Stimulated activated CD8-positive, alpha-beta memory T cell treated with anti-CD3 and anti-CD28 coated beads, Interleukin-4, amount 100 ng/mL, for 48 hours (primary cell): Measurements from ENCODE around the gene AIRE.
"Not testable (repeated sequence)": the region's sequence is repeated elsewhere in the genome, so short reads cannot be mapped to it uniquely, and the experiment has no call there.

Experiments
- DNase-seq: peaks from one replicate; pipeline ENCODE4 v3.0.0-alpha.2; 2020

AIRE gene

GRCh38 chr21:44267655-44268142 lies 18.0 kb upstream of the AIRE start:
- no peak for DNase-seq

- no peak for DNase-seq
Measured at GRCh38 chr21:44269090-44269489, 16.6 kb upstream of the AIRE start.

GRCh38 chr21:44271558-44272283 lies 14.0 kb upstream of the AIRE start:
- no peak for DNase-seq

- DNase-seq: no peak
Measured at GRCh38 chr21:44272284-44272858, 13.3 kb upstream of the AIRE start.

- no peak for DNase-seq
Measured at GRCh38 chr21:44273046-44273445, 12.6 kb upstream of the AIRE start.

- no peak for DNase-seq
Measured at GRCh38 chr21:44275041-44275440, 10.6 kb upstream of the AIRE start.

GRCh38 chr21:44279354-44280260 lies 6.1 kb upstream of the AIRE start:
- DNase-seq: no peak

GRCh38 chr21:44281801-44282200 lies 3.9 kb upstream of the AIRE start:
- DNase-seq: no peak

GRCh38 chr21:44282370-44282769 lies 3.3 kb upstream of the AIRE start:
- no peak for DNase-seq

GRCh38 chr21:44283211-44283785 lies 2.4 kb upstream of the AIRE start:
- not testable (repeated sequence) for DNase-seq

GRCh38 chr21:44283948-44284347 lies 1.7 kb upstream of the AIRE start:
- DNase-seq: no peak

- DNase-seq: no peak
Measured at GRCh38 chr21:44286086-44286715, 525 bp downstream of the AIRE start.

GRCh38 chr21:44286716-44287632 lies 1.3 kb downstream of the AIRE start:
- DNase-seq: no peak

GRCh38 chr21:44288251-44289110 lies 2.8 kb downstream of the AIRE start:
- no peak for DNase-seq

GRCh38 chr21:44289381-44290010 lies 3.8 kb downstream of the AIRE start:
- no peak for DNase-seq

GRCh38 chr21:44290327-44291077 lies 4.8 kb downstream of the AIRE start:
- no peak for DNase-seq

GRCh38 chr21:44291078-44291935 lies 5.6 kb downstream of the AIRE start:
- DNase-seq: no peak
